Measurements from ENCODE around the gene THSD7B.
"Not testable (repeated sequence)": the region's sequence is repeated elsewhere in the genome, so short reads cannot be mapped to it uniquely, and the experiment has no call there.

THSD7B gene

DNA sequence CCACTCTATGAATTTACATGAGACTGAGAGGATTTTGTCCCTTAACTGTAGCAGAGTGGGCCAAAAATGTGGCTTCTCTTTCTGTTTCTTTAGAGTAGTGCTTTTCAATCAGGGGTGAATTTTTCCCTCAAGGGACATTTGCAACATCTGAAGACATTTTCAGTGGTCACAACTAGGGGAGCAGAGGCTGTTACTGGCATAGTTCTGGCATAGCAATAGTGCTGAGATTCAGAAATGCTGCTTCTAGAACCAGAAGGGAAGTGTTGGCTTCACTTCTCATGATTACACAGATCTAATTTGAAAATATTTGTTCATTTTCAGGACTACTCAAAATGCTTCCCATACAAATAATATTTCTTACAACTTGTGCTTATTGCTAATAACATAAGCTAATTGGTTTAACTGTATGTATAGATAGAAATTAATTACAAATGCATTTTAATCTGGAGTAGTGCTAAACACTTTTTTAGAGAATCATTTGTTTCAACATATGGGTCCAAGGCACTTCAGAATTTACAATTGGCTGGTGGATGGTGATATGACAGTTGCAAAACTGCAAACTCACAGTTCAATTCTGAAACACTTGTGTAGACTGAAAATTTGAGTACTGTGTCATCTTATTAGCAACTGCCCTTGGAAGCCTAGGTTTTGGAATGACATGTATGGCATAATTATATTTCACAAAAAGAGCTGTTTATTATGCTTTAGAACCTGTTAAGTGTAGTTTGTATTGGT, 526.7 kb downstream of the THSD7B start:
- no peak for DNase-seq

- DNase-seq: no peak
Measured at GRCh38 chr2:137298377-137298776, 533.0 kb downstream of the THSD7B start.

- no peak for DNase-seq
Measured at GRCh38 chr2:137300987-137301386, 535.6 kb downstream of the THSD7B start.

DNA sequence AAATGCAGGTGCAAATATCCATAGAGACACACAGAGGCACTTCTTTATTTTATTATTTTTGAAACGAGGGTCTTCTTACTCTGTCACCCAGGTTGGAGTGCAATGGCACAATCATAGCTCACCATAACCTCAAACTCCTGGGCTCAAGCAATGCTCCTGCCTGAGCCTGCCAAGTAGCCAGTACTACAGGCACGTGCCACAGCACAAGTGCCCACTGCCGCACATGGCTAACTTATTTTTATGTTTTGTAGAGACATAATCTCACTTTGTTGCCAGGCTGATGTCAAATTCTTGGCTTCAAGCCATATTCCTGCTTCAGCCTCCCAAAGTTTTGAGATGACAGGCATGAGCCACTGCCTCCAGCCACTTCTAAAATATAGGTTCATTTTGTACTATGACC, 537.6 kb downstream of the THSD7B start:
- no peak for DNase-seq

DNA sequence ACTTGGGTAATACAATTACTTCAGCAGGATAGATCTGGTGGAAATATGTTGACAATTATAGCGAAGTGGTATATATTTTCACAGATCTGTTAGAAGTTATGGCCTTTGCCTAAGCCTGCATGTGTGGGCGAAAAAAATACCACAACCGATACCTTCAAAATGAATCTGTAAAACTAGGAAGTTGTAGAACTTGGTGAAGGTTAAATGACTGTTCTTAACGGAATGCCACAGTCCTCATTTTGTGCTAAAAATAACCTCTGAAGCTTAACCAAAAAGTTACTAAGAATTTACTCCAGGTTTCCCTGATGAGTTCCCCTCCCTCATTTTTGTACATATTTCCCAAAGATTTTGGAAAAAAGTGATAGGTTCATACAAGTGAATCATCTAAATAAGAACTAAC, 550.7 kb downstream of the THSD7B start:
- DNase-seq: no peak

DNA sequence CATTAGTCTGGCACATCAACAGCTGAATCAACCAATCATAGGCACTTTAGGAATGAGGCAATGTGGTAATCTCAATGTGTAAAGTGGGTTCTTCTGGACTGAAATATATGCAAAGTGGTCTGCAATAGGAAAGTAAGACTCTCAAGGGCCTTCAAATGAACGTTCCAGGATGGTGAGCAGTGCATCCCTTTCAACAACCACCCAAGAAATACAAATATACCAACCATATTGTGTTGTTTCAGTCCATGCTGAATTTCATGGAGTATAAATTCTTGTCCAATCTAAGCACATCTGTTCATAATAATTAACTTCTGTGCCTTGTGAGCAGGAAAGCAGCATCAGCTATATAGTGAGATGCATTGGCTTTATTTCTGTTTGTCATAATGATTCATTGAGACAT, 556.2 kb downstream of the THSD7B start:
- no peak for DNase-seq

- not testable (repeated sequence) for DNase-seq
Measured at GRCh38 chr2:137331562-137331961, 566.2 kb downstream of the THSD7B start.

DNA sequence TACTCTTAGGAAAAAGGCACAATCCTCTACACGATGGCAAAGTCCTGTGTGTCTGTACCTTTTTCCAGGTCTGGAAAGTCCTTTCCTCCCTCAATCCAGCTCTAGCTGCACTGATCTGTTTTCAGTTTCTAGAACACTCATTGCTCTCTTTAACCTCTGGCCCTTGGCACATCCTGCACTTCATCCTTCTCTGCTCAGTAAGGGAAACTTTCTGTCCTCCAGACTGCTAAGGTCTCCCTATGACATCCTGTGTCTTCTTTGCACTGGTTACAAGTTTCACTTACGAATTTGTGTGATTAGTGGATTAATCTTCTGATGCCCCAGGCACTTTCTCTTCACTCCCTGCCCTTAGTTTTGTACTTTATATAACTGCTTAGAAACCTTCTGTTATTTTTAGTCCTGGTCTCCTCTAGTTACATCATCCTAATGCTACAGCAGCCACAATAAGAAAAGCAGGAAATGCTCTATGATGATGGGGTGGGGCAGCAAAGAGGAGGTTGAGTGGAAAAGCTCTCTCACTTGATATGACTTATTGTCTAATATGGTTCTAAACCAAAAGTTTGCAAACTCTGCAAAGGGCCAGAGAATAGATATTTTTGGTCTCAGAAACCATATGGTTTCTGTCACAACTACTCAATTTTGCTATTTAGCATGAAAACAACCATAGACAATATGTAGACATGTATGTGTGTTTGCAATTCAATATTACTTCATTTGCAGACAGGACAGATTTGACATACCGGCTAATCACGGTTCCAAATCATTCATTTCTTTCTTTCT, 568.2 kb downstream of the THSD7B start:
- no peak for DNase-seq

- no peak for DNase-seq
Measured at GRCh38 chr2:137336067-137336466, 570.7 kb downstream of the THSD7B start.

- no peak for DNase-seq
Measured at GRCh38 chr2:137339051-137339450, 573.7 kb downstream of the THSD7B start.

DNA sequence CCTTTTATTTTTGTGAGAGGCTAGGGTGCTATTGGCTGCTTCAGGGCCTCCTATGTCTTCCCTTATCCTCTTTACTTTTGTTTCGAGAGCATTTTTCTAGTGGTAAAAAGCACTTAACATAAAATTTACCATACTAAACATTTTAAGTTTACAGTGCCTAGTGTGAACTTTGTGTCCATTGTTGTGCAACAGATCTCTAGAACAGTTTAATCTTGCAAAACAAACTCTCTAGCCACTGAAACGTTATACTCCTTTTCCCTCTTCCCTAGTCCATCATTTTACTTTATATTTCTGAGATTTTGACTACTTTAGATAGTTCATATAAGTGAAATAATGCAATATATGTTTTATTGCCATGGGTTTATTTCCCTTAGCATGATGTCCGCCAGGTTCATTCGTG, 580.6 kb downstream of the THSD7B start:
- no peak for DNase-seq

GRCh38 chr2:137348301-137348700, 583.0 kb downstream of the THSD7B start:
- no peak for DNase-seq

DNA sequence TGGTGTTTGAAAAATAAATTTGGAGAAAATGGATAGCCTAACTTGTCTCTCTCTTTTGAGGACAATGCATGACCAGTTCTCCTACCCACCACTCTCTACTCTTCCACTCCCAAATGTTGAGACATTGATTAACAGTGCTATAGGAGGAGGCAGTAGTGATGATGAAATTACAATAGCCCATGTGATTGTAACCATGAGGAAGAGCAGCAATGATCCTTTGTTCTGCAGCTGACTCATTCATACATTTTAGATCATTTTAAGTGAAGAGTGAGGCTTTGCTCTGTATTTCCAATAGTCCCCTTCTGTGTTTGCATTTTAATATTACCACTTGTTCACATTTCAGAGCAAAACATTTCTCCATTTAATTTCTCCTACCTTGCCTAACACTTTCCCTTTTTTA, 592.3 kb downstream of the THSD7B start:
- no peak for DNase-seq

GRCh38 chr2:137367361-137367760, 602.0 kb downstream of the THSD7B start:
- no peak for DNase-seq

DNA sequence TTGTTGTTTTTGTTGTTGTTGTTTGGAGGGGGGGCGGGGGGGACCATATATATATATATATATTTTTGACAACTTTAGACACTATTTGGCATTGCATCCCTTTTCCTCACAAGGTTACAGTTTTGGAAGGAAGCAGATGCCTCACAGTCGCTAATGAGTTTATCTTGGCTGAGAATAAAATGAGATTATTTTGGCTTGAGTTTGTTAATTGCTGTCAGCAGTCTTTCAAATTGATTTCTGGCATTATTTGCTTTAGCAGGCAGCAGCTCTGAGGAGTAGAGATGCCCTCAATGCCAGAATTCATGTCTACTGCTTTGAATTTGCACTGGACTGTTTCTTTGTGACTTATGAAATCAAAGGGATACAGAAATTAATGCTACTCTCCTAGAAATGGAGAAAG, 603.8 kb downstream of the THSD7B start:
- no peak for DNase-seq

- DNase-seq: no peak
Measured at GRCh38 chr2:137379186-137379585, 613.8 kb downstream of the THSD7B start.

GRCh38 chr2:137380610-137381009, 615.3 kb downstream of the THSD7B start:
- no peak for DNase-seq

DNA sequence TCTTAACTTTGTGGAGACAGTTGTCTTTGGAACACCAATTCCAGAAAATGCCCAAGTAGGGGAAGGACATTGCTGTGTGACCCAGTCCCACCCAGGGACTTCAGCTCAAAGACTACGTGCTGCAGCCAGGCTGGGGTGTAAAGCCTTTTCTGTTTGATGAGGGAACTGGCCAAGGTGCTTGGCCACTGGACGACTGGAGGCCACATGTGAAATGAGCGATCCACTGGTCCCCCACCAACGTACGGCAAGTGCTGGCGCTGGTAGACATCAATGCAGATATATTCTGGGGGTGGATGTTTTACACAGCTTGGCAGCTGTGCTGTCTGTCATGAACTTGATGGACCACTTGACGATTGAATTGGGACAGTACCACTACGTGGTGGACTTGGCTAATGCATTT, 616.4 kb downstream of the THSD7B start:
- DNase-seq: no peak

DNA sequence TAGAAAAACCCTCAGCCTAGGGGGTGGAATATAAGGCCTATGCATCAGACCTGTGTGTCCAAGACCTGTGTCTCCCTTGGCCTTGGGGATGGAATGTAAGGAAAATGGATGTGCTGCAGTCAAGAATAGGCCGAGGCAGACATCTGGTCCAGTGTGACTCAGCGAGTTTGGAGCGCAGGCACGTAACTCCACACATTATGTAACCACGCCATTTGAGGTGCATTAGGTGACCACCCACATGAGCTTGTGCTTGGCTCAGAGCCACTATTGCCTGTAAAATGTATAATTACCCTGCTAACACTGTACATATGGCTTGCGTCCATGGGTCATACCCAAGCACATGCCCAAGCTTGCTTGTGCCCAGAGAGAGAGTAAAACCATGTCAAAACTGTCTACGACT, 618.0 kb downstream of the THSD7B start:
- no peak for DNase-seq

DNA sequence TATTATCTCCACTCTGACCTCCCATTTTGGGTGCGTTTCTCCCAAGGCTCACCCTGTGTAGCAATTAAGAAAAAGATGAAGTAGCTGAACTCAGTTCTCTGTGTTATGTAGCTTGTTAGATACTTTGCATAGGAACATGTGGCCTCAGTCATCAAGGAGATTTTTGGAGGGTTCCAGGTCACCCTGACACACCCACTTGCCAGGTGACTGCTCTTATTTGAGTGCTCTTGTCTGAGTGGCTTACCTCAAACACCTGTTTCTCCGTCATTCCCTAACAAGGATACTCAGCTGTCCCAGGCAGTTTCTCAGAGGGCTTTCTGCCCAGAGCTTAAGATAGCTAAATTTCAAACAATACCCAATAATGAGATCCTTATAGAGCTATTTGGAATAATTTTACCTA, 621.7 kb downstream of the THSD7B start:
- DNase-seq: no peak

DNA sequence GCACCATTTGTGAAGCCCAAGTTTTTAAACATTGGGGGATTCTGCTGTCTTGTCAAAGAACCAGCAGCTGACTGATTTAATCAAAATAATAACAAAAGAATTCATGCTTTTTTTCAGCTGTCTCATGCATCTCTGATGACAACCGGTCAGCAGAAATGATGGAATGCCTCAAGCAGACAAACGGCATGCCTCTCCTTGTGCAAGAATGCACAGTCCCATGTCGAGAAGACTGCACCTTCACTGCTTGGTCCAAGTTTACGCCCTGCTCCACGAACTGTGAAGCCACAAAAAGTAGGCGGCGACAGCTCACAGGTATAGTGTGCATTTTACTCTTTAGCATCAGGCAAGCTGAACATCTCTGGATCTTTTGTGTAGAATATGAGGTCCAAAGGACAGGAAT, 640.2 kb downstream of the THSD7B start:
- DNase-seq: no peak

DNA sequence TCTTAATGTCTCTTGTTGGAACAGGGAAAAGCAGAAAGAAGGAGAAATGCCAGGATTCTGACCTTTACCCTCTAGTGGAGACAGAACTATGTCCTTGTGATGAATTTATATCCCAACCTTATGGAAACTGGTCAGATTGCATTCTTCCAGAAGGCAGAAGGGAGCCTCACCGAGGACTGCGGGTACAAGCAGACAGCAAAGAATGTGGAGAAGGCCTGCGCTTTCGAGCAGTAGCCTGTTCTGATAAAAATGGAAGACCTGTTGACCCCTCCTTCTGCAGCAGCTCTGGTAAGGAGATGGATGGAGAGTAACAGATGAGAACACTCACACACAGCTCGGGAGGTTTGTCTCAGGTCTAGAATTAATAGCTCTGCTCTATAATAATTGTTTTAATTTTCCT, 646.2 kb downstream of the THSD7B start:
- no peak for DNase-seq

DNA sequence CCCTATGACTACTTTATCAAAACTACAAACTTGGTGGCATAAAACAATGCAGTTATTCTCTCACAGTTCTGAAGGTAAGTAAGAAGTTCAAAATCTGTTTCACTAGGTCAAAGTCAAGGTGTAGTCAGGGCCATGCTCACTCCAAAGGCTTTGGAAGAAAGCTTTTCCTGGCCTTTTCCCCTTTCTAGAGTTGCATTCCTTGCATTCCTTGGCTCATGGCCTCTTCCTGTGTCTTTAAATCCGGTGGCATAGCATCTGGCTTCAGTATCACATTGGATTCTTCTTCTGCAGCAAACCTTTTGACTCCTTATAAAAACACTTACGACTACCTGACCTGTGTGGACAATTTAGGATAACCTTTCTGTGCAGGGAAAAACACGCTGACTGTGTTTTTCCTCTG, 655.4 kb downstream of the THSD7B start:
- no peak for DNase-seq

- no peak for DNase-seq
Measured at GRCh38 chr2:137435162-137435561, 669.8 kb downstream of the THSD7B start.

GRCh38 chr2:137437386-137437785, 672.0 kb downstream of the THSD7B start:
- no peak for DNase-seq
